MG63 (cell line): ENCODE data around the gene LGR4. TPM values are rescaled to one million over a fixed set of nuclear protein-coding genes. Genes with fewer than 3 reads are reported as not detected.
"Not testable (repeated sequence)": the region's sequence is repeated elsewhere in the genome, so short reads cannot be mapped to it uniquely, and the experiment has no call there.

Experiments used
- DNase-seq: peaks from one replicate; pipeline ENCODE4 v3.0.0-alpha.2; 2020
- H3K27me3 ChIP-seq: fragments of 250-450 bp; sonication (Bioruptor Pico); 2 replicates; pipeline ENCODE4 v1.5.1; 2020; ENCODE audit warnings: mild to moderate bottlenecking, moderate library complexity
- H3K36me3 ChIP-seq: fragments of 250-450 bp; sonication (Bioruptor Pico); 2 replicates; pipeline ENCODE4 v1.5.1; 2020; ENCODE audit warnings: mild to moderate bottlenecking, moderate library complexity
- H3K4me3 ChIP-seq: fragments of 250-450 bp; sonication (Bioruptor Pico); 2 replicates; pipeline ENCODE4 v1.5.1; 2020; ENCODE audit warnings: mild to moderate bottlenecking, moderate library complexity
- H3K9me3 ChIP-seq: fragments of 250-450 bp; sonication (Bioruptor Pico); 2 replicates; pipeline ENCODE4 v1.5.1; 2020; ENCODE audit warnings: mild to moderate bottlenecking, moderate library complexity
- total RNA-seq: library from RNA; depleted of rRNA; stranded (reverse); fragments of >200 nt; shearing (Covaris generic); gene quantifications from 2 replicates; pipeline ENCODE4 v1.2.3, GENCODE V29; 2014; ENCODE audit warnings: low replicate concordance; rRNA removed

The LGR4 gene, protein sequence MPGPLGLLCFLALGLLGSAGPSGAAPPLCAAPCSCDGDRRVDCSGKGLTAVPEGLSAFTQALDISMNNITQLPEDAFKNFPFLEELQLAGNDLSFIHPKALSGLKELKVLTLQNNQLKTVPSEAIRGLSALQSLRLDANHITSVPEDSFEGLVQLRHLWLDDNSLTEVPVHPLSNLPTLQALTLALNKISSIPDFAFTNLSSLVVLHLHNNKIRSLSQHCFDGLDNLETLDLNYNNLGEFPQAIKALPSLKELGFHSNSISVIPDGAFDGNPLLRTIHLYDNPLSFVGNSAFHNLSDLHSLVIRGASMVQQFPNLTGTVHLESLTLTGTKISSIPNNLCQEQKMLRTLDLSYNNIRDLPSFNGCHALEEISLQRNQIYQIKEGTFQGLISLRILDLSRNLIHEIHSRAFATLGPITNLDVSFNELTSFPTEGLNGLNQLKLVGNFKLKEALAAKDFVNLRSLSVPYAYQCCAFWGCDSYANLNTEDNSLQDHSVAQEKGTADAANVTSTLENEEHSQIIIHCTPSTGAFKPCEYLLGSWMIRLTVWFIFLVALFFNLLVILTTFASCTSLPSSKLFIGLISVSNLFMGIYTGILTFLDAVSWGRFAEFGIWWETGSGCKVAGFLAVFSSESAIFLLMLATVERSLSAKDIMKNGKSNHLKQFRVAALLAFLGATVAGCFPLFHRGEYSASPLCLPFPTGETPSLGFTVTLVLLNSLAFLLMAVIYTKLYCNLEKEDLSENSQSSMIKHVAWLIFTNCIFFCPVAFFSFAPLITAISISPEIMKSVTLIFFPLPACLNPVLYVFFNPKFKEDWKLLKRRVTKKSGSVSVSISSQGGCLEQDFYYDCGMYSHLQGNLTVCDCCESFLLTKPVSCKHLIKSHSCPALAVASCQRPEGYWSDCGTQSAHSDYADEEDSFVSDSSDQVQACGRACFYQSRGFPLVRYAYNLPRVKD
- 3.9 and 7.7 TPM in 2 replicates for total RNA-seq

GRCh38 chr11:27472398-27473016, at the start of gene LGR4:
Gene LGR4 (minus strand): TSS chr11:27472790. CDS start chr11:27472302, 488 bp downstream.
- Histone ChIP-seq H3K27me3 (no peaks in the 10 kb centered on the region), H3K36me3 (no peaks in the 10 kb centered on the region), H3K9me3 (no peaks in the 10 kb centered on the region), H3K4me3 (peak within 1 kb of the TSS; percentile 77)
- peak; percentile 94 for DNase-seq

DNA sequence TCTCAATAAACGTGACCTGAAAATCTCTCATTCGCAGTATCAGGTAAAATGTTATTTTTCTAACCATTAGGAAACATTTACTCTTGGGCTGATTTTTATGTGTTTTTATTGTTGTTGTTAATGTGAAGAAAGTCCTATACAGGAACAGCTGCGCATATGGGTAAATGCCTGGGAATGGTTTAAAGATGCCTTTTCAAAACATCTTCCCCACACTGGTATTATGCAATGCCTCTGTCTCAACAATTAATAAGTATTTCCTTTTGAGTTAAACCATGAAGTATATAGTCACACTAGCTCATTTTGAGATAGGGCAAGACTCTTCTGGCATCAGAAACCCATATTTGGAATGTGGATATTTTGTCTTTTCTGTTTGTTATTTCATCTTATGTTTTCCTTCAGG, 47.6 kb upstream of the LGR4 start:
- Histone ChIP-seq H3K9me3 (no peaks in the 10 kb centered on the region; the same call in 1 of the 2 replicates), H3K36me3 (no peaks in the 10 kb centered on the region), H3K4me3 (no peak overlapping the region), H3K27me3 (no peaks in the 10 kb centered on the region)
- DNase-seq: no peak

GRCh38 chr11:27518518-27518917, 45.9 kb upstream of the LGR4 start:
- H3K9me3 ChIP-seq: no peaks in the 10 kb centered on the region; the same call in 1 of the 2 replicates
- no peaks in the 10 kb centered on the region for H3K27me3 ChIP-seq
- H3K36me3 ChIP-seq: no peaks in the 10 kb centered on the region
- no peak overlapping the region for H3K4me3 ChIP-seq
- DNase-seq: no peak

GRCh38 chr11:27517490-27517889, 44.9 kb upstream of the LGR4 start:
- not testable (repeated sequence) for H3K27me3 ChIP-seq, H3K4me3 ChIP-seq, DNase-seq, H3K9me3 ChIP-seq, H3K36me3 ChIP-seq

GRCh38 chr11:27514558-27514957, 42.0 kb upstream of the LGR4 start:
- peak; percentile 74 for DNase-seq
- Histone ChIP-seq H3K4me3 (no peak overlapping the region), H3K9me3 (no peaks in the 10 kb centered on the region; the same call in 1 of the 2 replicates), H3K36me3 (no peaks in the 10 kb centered on the region), H3K27me3 (no peaks in the 10 kb centered on the region)

DNA sequence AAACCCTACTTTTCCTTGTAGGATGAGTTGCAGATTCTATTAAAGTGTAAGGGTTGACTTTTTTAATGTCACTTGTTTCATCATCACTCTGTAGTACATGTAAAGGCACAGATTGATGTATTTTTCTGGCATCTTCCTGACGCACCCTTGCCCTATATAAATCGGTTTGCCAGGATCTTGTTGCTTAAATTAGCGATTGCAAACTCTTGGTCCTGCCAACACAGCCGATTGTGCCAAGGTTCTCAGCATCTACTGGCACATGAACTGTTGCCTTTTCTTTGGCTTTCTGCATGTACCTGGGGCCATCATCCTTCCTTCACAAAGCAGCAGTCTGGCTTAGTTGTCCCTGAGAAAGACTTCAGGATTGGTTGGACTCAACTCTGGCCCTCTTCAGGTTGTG, 41.5 kb upstream of the LGR4 start:
- peak; percentile 59 for DNase-seq
- Histone ChIP-seq H3K4me3 (no peak overlapping the region), H3K36me3 (no peaks in the 10 kb centered on the region), H3K27me3 (no peaks in the 10 kb centered on the region), H3K9me3 (no peaks in the 10 kb centered on the region; the same call in 1 of the 2 replicates)

DNA sequence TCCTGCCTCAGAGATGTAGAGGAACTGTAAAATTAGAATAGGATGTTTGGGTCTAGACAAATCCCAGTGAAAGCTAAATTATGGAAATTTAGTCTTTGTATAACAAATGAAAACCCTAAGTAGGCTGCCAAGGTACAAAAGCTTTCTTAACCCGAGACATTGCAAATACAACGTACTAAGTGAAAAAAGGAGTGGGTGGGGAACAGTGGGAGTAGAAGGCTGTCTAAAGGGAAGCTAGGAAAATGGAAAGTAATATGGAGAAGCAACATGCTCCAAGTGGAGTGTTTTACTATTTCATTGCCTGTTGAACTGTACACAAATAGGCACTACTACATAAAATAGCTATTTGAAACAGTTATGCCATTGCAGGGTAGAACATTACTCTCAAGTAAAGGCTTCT, 40.8 kb upstream of the LGR4 start:
- DNase-seq: no peak
- Histone ChIP-seq H3K36me3 (no peaks in the 10 kb centered on the region), H3K9me3 (no peaks in the 10 kb centered on the region; the same call in 1 of the 2 replicates), H3K4me3 (no peak overlapping the region), H3K27me3 (no peaks in the 10 kb centered on the region)

- DNase-seq: no peak
- Histone ChIP-seq H3K27me3 (no peaks in the 10 kb centered on the region), H3K4me3 (no peak overlapping the region), H3K9me3 (no peaks in the 10 kb centered on the region; the same call in 1 of the 2 replicates), H3K36me3 (no peaks in the 10 kb centered on the region)
Observed at GRCh38 chr11:27512238-27512637, 39.6 kb upstream of the LGR4 start.

- peaks cover 2% of the 10 kb centered on the region; the same call in 1 of the 2 replicates for H3K36me3 ChIP-seq
Observed at GRCh38 chr11:27509908-27510307, 37.3 kb upstream of the LGR4 start.

DNA sequence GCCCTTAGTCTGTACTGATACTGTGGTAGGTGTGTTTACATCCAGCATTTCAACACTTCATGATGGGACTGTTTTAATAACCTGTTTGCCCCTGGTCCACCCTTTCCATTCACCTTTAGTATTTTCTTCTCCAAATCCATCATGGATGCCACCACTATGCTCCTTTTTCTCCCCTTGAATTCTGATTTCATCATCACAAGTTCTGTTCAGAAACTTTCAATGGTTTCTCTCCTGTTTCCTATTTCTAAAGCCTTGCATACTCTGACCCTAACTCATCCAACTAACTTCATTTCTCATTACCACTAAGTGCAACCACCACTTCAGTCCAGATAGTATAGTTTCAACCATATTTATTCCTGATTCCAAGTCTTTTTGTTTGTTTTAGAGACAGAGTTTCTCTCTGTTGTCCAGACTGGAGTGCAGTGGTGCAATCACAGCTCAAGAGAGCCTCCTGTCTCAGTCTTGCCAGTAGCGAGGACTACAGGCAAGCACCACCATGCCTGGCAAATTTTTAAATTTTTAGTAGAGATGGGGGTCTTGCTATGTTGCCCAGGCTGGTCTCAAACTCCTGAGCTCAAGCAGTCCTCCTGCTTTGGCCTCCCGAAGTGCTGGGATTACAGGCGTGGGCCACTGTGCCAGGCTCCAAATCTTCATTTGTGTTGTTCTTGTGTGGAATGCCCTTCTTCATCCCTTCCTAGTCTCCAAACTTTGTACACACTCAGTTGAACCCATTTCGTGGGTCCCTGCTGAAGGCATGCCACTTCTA, 35.1 kb upstream of the LGR4 start:
- no peaks in the 10 kb centered on the region for H3K9me3 ChIP-seq
- DNase-seq: no peak
- H3K4me3 ChIP-seq: peak overlapping the region; percentile 72

More at GRCh38 chr11:27509908-27510307, 37.3 kb upstream of the LGR4 start:
- no peaks in the 10 kb centered on the region for H3K27me3 ChIP-seq
- no peak for DNase-seq
- H3K4me3 ChIP-seq: no peak overlapping the region
- no peaks in the 10 kb centered on the region for H3K9me3 ChIP-seq

DNA sequence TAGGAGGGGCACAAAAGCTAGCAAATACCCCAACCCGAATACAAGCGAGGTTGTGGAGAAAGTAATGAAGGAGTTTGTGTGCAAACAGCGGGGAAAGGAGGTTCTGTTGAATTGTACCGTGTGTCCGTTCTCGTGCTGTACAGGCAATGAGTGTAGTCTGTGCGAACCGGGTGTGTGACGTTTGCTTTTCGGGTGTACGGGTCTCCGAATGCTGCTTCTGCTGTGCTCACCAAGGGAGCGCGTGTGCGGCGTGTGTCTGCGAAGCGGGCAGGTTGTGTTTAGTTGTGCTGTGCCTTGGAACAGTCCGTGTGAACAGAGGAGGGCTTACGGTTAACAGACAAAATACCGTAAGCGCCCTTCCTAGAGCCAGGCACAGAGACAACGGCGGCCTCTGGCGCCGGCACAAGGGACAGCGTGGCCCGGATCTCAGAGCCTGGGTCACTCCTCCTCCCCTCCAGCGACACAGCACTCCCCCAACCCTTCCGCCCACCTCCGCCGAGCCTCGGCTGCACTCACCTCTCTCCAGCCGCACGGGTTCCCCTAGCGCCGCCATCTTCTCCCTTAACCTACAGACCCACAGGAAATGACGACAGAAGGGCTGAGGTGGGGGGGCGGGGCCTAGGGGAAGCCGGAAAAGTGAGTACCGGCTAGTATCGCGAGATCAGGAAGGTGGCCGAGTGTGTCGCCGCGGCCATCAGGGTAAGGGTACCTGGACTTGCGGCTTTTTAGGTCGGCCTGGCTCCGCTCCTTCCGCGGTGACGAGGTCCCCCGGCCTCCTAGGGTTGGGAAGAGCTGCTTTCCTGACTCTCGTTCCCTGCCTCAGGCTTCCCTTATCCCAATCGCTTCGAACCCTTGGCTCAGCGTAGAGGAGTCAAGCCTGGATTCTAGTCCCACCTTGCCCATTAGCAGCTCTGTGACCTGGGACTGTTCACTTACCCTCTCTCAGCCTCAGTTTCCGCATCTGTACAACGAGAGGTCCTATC, 33.9 kb upstream of the LGR4 start, which contains the start of gene LIN7C:
TSS of gene LIN7C (minus strand) at position 570 of the 983 bp plus-strand sequence. CDS start at position 553, 17 bp downstream.
- no peaks in the 10 kb centered on the region for H3K9me3 ChIP-seq
- peak; percentile 93 for DNase-seq
- peak within 1 kb of the TSS; percentile 72 for H3K4me3 ChIP-seq
- H3K27me3 ChIP-seq: no peaks in the 10 kb centered on the region
- H3K36me3 ChIP-seq: peaks cover 12% of the 10 kb centered on the region

More for the DNA sequence above, 35.1 kb upstream of the LGR4 start:
- Histone ChIP-seq H3K27me3 (no peaks in the 10 kb centered on the region), H3K36me3 (peaks cover 8% of the 10 kb centered on the region)

DNA sequence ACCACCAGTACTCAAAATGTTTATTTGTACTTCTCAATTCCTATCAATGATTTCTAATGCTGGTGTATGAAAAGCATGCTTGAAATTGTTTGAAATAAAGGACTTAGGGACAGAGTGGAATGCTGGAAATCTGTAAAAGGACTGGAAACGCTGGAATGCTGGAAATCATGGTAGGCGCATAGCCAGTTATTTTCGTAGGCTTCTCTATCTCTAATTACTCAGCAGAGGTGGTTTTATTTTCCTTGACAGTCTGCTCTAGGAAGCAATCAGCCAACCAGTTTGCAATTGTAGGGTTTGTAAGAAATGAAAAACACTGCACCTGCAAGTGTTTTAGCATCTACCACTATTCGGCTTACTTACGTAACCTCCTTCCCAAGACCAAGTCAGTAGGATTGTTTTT, 33.2 kb upstream of the LGR4 start:
- no peak for DNase-seq
- Histone ChIP-seq H3K4me3 (peak overlapping the region; percentile 72), H3K9me3 (no peaks in the 10 kb centered on the region), H3K27me3 (no peaks in the 10 kb centered on the region), H3K36me3 (peaks cover 13% of the 10 kb centered on the region)

DNA sequence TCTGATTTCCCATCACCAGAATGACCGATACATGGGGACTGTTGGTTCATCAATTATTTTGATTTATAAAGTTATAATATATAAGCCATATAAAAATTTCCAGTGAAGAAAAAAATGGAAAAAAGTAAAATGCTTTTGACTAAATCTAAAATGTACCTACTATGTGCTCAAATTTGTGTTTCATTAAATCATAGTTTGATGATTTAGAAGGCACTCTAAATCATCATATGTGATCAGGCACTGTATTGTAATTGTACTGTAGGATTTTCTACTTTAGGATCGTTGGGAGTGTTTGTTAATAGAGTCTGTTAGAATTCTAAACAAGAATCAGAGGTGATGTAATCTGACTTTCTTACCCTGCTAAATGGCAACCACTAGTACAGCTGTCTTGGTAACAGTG, 31.6 kb upstream of the LGR4 start:
- no peak for DNase-seq
- Histone ChIP-seq H3K36me3 (peaks cover 18% of the 10 kb centered on the region), H3K27me3 (no peaks in the 10 kb centered on the region), H3K4me3 (no peak overlapping the region), H3K9me3 (no peaks in the 10 kb centered on the region)

DNA sequence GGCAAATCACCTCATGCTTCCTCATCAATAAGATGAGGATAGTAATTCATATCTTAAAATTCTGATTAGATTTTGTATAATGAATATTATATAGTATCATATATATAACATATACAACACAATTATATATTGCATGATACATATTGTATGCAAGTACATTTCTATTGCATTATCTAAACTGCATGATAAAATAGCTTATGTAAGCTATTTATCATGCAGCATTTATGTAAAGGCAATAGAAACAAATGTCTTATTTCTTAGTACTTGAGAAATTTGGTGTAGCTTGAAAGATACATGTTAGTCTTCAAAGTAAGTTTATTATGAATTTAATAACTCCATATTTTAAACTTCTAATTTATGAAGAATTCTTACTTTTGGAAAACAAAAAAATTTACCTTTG, 28.5 kb upstream of the LGR4 start:
- DNase-seq: no peak
- Histone ChIP-seq H3K36me3 (peaks cover 35% of the 10 kb centered on the region), H3K9me3 (no peaks in the 10 kb centered on the region), H3K4me3 (no peak overlapping the region), H3K27me3 (no peaks in the 10 kb centered on the region)

- H3K9me3 ChIP-seq: no peaks in the 10 kb centered on the region
- H3K36me3 ChIP-seq: peaks cover 38% of the 10 kb centered on the region
- H3K4me3 ChIP-seq: no peak overlapping the region
- no peaks in the 10 kb centered on the region for H3K27me3 ChIP-seq
- DNase-seq: no peak
Observed at GRCh38 chr11:27497911-27498310, 25.3 kb upstream of the LGR4 start.
